ENCODE results near the gene COL5A2.

Gene COL5A2

DNA sequence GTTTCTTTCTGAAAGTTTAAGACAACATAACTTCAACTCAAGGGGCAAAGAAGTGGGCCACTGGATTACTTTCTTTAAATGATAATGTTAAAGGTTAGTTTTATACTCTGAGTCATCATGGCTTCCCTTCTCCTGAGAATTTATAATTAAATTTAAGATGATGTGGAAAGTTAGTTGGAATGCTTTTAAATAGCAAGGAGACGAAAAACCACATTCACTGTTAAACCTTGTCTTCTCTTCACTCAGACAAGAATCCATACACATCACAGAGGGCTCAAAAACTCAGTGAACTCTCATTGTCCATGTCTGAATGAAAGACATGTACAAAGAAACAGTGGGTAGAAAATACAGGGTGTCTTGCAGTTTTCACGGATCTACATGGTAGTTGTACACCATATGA, 65.6 kb downstream of the COL5A2 start:
- no peaks in the 10 kb centered on the region for H3K27me3 ChIP-seq (ENCODE audit: insufficient read depth, low read length, poor library complexity, severe bottlenecking)
- no peak for TF ChIP-seq CTCF (conservative IDR thresholded peaks at IDR 0.05; ENCODE audit: low read length)
- TF ChIP-seq EZH2phosphoT487 (IDR thresholded peaks at IDR 0.05; ENCODE audit: borderline replicate concordance) = no peak
- no peak overlapping the region for H3K9ac ChIP-seq (ENCODE audit: low read depth, low read length, poor library complexity, severe bottlenecking)
- H3K4me1 ChIP-seq (ENCODE audit: insufficient read depth, low read length, poor library complexity, severe bottlenecking) = no peaks in the 10 kb centered on the region
- H3K36me3 ChIP-seq (ENCODE audit: insufficient read depth, low read length) = no peaks in the 10 kb centered on the region
- no peaks in the 10 kb centered on the region for H3K9me2 ChIP-seq (replicated peaks; ENCODE audit: low read depth, low read length)
- H3K79me2 ChIP-seq (ENCODE audit: insufficient read depth, low read length) = no peaks in the 10 kb centered on the region
- no peak overlapping the region for H2AFZ ChIP-seq (ENCODE audit: low read length)
- H3K4me3 ChIP-seq (ENCODE audit: low read length, poor library complexity, severe bottlenecking) = no peak overlapping the region
- H3K9me3 ChIP-seq (ENCODE audit: insufficient read depth, low read depth, low read length) = no peaks in the 10 kb centered on the region
- no peak overlapping the region for H3K4me2 ChIP-seq (ENCODE audit: low read depth, low read length, poor library complexity, severe bottlenecking)
- H3F3A ChIP-seq (ENCODE audit: low read depth) = no peaks in the 10 kb centered on the region
- no peaks in the 10 kb centered on the region for H4K20me1 ChIP-seq (ENCODE audit: insufficient read depth, low read length, poor library complexity, severe bottlenecking)

DNA sequence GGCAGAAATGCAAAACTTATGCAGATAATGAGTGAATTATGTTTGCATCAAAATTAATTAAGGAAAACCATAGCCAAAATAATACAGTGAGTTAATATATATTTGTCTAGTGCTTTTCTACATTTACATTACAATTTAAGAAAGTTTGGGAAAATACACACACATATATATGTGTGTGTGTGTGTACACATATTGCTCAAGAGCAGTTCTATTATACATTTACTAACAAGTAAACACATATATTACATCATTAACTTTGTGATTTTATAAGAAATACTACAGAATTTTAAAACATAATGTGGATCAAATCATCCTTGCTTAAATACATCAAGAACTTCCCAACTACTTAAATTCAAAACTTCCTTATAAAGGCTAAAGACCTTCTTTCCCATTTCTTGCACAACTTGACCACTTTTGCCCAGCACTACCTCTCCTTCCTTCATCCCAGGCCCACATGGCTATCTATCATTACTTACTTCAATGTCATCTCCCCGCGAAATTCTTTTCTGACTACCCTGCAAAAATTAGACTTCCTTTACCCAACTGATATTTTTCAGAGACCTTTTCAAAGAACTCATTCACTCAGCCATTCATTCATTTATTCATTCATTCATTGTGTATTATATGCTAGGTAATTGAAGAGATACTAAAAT, 68.4 kb downstream of the COL5A2 start:
- H3F3A ChIP-seq (ENCODE audit: low read depth) = no peaks in the 10 kb centered on the region
- H3K79me2 ChIP-seq (ENCODE audit: insufficient read depth, low read length) = no peaks in the 10 kb centered on the region
- no peak overlapping the region for H3K4me2 ChIP-seq (ENCODE audit: low read depth, low read length, poor library complexity, severe bottlenecking)
- H3K36me3 ChIP-seq (ENCODE audit: insufficient read depth, low read length) = no peaks in the 10 kb centered on the region
- H3K9me3 ChIP-seq (ENCODE audit: insufficient read depth, low read depth, low read length) = no peaks in the 10 kb centered on the region
- no peak overlapping the region for H2AFZ ChIP-seq (ENCODE audit: low read length)
- no peak overlapping the region for H3K9ac ChIP-seq (ENCODE audit: low read depth, low read length, poor library complexity, severe bottlenecking)
- H3K4me1 ChIP-seq (ENCODE audit: insufficient read depth, low read length, poor library complexity, severe bottlenecking) = no peaks in the 10 kb centered on the region
- H3K9me2 ChIP-seq (replicated peaks; ENCODE audit: low read depth, low read length) = no peaks in the 10 kb centered on the region
- H3K4me3 ChIP-seq (ENCODE audit: low read length, poor library complexity, severe bottlenecking) = no peak overlapping the region
- no peaks in the 10 kb centered on the region for H3K27me3 ChIP-seq (ENCODE audit: insufficient read depth, low read length, poor library complexity, severe bottlenecking)
- H4K20me1 ChIP-seq (ENCODE audit: insufficient read depth, low read length, poor library complexity, severe bottlenecking) = no peaks in the 10 kb centered on the region
- TF ChIP-seq CTCF (conservative IDR thresholded peaks at IDR 0.05; ENCODE audit: low read length) (no peak), EZH2phosphoT487 (IDR thresholded peaks at IDR 0.05; ENCODE audit: borderline replicate concordance) (no peak)

DNA sequence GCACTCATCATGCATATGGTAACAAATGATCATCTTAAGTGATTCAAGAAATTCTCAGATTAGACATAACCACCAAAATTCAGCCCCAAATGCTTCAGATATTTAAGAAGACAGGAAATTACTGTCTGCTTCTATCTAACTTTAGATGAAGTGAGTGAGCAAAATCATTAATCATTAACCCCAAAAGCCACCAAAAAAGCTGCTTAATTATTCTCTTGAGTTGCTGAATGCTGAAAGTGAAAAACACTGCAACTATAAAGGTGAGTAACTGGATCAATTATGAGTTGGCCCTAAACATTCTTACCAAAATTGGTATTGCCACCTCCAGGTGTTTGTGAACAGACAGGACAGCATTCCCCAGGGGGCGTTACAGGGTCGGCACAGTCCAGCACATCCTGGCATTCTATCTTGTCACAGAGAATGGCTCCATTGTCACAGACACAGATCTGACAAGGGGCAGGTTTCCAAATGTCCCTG, 69.6 kb downstream of the COL5A2 start:
- no peak overlapping the region for H2AFZ ChIP-seq (ENCODE audit: low read length)
- H3F3A ChIP-seq (ENCODE audit: low read depth) = no peaks in the 10 kb centered on the region

More for the DNA sequence above, 69.6 kb downstream of the COL5A2 start:
- Histone ChIP-seq H4K20me1 (ENCODE audit: insufficient read depth, low read length, poor library complexity, severe bottlenecking) (no peaks in the 10 kb centered on the region), H3K79me2 (ENCODE audit: insufficient read depth, low read length) (no peaks in the 10 kb centered on the region), H3K9me2 (replicated peaks; ENCODE audit: low read depth, low read length) (no peaks in the 10 kb centered on the region), H3K9me3 (ENCODE audit: insufficient read depth, low read depth, low read length) (no peaks in the 10 kb centered on the region), H3K36me3 (ENCODE audit: insufficient read depth, low read length) (no peaks in the 10 kb centered on the region), H3K4me2 (ENCODE audit: low read depth, low read length, poor library complexity, severe bottlenecking) (no peak overlapping the region), H3K27me3 (ENCODE audit: insufficient read depth, low read length, poor library complexity, severe bottlenecking) (no peaks in the 10 kb centered on the region), H3K4me1 (ENCODE audit: insufficient read depth, low read length, poor library complexity, severe bottlenecking) (peaks cover 3% of the 10 kb centered on the region), H3K9ac (ENCODE audit: low read depth, low read length, poor library complexity, severe bottlenecking) (no peak overlapping the region), H3K4me3 (ENCODE audit: low read length, poor library complexity, severe bottlenecking) (no peak overlapping the region)
- TF ChIP-seq CTCF (conservative IDR thresholded peaks at IDR 0.05; ENCODE audit: low read length) (no peak), EZH2phosphoT487 (IDR thresholded peaks at IDR 0.05; ENCODE audit: borderline replicate concordance) (no peak)
